ENCODE data around the gene SYNE1.

SYNE1 gene

GRCh38 chr6:152204591-152204990 lies 432.6 kb downstream of the SYNE1 start:
- no peak overlapping the region for H2BK12ac ChIP-seq (ENCODE audit: low read length)
- no peak for DNase-seq
- H2BK5ac ChIP-seq (ENCODE audit: low read depth, low read length, poor library complexity) = no peak overlapping the region
- no CpG with 5 or more reads among the region's 2 CpGs for WGBS (ENCODE audit: extremely low coverage, insufficient coverage, insufficient read length)
- H3K4me1 ChIP-seq (ENCODE audit: control insufficient read depth in 1 of 2, insufficient read depth in 2 of 2, low read length in 2 of 2) = no peaks in the 10 kb centered on the region
- no peak overlapping the region for H3K4me2 ChIP-seq (ENCODE audit: low read length)
- H3K14ac ChIP-seq (ENCODE audit: low read length) = no peak overlapping the region
- H3K9ac ChIP-seq (ENCODE audit: low read length) = no peak overlapping the region
- no peak overlapping the region for H3K4me3 ChIP-seq (ENCODE audit: low read depth, low read length)
- H3K79me2 ChIP-seq (ENCODE audit: control insufficient read depth, insufficient read depth, low read length, poor library complexity) = no peaks in the 10 kb centered on the region
- no peaks in the 10 kb centered on the region for H3K79me1 ChIP-seq (ENCODE audit: low read length)
- no peak overlapping the region for H2AFZ ChIP-seq (ENCODE audit: insufficient read depth, low read length, poor library complexity)
- H3K27me3 ChIP-seq (ENCODE audit: insufficient read depth, low read length) = no peaks in the 10 kb centered on the region
- H3K18ac ChIP-seq (ENCODE audit: low read length) = no peak overlapping the region
- H3K9me3 ChIP-seq (ENCODE audit: insufficient read depth, low read depth, low read length) = no peaks in the 10 kb centered on the region
- H3K4ac ChIP-seq (ENCODE audit: low read depth, low read length) = no peak overlapping the region
- H4K8ac ChIP-seq (ENCODE audit: low read depth, low read length) = no peak overlapping the region
- H3K23ac ChIP-seq (ENCODE audit: low read length) = no peak overlapping the region
- no peak overlapping the region for H2AK5ac ChIP-seq (ENCODE audit: low read length)
- no peak overlapping the region for H2BK120ac ChIP-seq (ENCODE audit: insufficient read depth, low read length, poor library complexity)
- H4K91ac ChIP-seq (ENCODE audit: low read depth, low read length) = no peak overlapping the region
- H3K27ac ChIP-seq (ENCODE audit: low read depth, low read length) = no peak overlapping the region
- no peak overlapping the region for H4K12ac ChIP-seq (ENCODE audit: low read depth, low read length)
- no peaks in the 10 kb centered on the region for H3K36me3 ChIP-seq (ENCODE audit: control insufficient read depth in 1 of 2, insufficient read depth in 2 of 2, low read length in 2 of 2)

- DNase-seq = no peak
- peaks cover 3% of the 10 kb centered on the region in 2 experiments for H3K36me3 ChIP-seq (ENCODE audit: control insufficient read depth in 1 of 2, insufficient read depth in 2 of 2, low read length in 2 of 2)
- H3K27me3 ChIP-seq (ENCODE audit: insufficient read depth, low read length) = no peaks in the 10 kb centered on the region
- no peaks in the 10 kb centered on the region for H3K79me1 ChIP-seq (ENCODE audit: low read length)
- H2AFZ ChIP-seq (ENCODE audit: insufficient read depth, low read length, poor library complexity) = no peak overlapping the region
- WGBS (ENCODE audit: extremely low coverage, insufficient coverage, insufficient read length) = no CpG with 5 or more reads among the region's 3 CpGs
- no peak overlapping the region for H3K4me2 ChIP-seq (ENCODE audit: low read length)
- H2BK12ac ChIP-seq (ENCODE audit: low read length) = no peak overlapping the region
- no peaks in the 10 kb centered on the region for H3K79me2 ChIP-seq (ENCODE audit: control insufficient read depth, insufficient read depth, low read length, poor library complexity)
- H3K9me3 ChIP-seq (ENCODE audit: insufficient read depth, low read depth, low read length) = no peaks in the 10 kb centered on the region
- no peak overlapping the region for H4K8ac ChIP-seq (ENCODE audit: low read depth, low read length)
- H2AK5ac ChIP-seq (ENCODE audit: low read length) = no peak overlapping the region
- H3K4me3 ChIP-seq (ENCODE audit: low read depth, low read length) = no peak overlapping the region
- H3K9ac ChIP-seq (ENCODE audit: low read length) = no peak overlapping the region
- H4K12ac ChIP-seq (ENCODE audit: low read depth, low read length) = no peak overlapping the region
- no peak overlapping the region for H3K14ac ChIP-seq (ENCODE audit: low read length)
- no peak overlapping the region for H3K4ac ChIP-seq (ENCODE audit: low read depth, low read length)
- no peak overlapping the region for H2BK120ac ChIP-seq (ENCODE audit: insufficient read depth, low read length, poor library complexity)
- no peak overlapping the region for H2BK5ac ChIP-seq (ENCODE audit: low read depth, low read length, poor library complexity)
- no peak overlapping the region for H3K23ac ChIP-seq (ENCODE audit: low read length)
- H3K27ac ChIP-seq (ENCODE audit: low read depth, low read length) = no peak overlapping the region
- no peak overlapping the region for H3K18ac ChIP-seq (ENCODE audit: low read length)
- H3K4me1 ChIP-seq (ENCODE audit: control insufficient read depth in 1 of 2, insufficient read depth in 2 of 2, low read length in 2 of 2) = no peaks in the 10 kb centered on the region
- no peak overlapping the region for H4K91ac ChIP-seq (ENCODE audit: low read depth, low read length)
These were observed 436.0 kb downstream of the SYNE1 start for GRCh38 chr6:152201120-152201519.

- H3K9me3 ChIP-seq (ENCODE audit: insufficient read depth, low read depth, low read length) = no peaks in the 10 kb centered on the region
- H3K4me3 ChIP-seq (ENCODE audit: low read depth, low read length) = no peak overlapping the region
- H4K12ac ChIP-seq (ENCODE audit: low read depth, low read length) = no peak overlapping the region
- H3K23ac ChIP-seq (ENCODE audit: low read length) = no peak overlapping the region
- H3K9ac ChIP-seq (ENCODE audit: low read length) = no peak overlapping the region
- no peak overlapping the region for H3K27ac ChIP-seq (ENCODE audit: low read depth, low read length)
- H2BK5ac ChIP-seq (ENCODE audit: low read depth, low read length, poor library complexity) = no peak overlapping the region
- no peaks in the 10 kb centered on the region for H3K79me1 ChIP-seq (ENCODE audit: low read length)
- no peaks in the 10 kb centered on the region for H3K79me2 ChIP-seq (ENCODE audit: control insufficient read depth, insufficient read depth, low read length, poor library complexity)
- WGBS (ENCODE audit: extremely low coverage, insufficient coverage, insufficient read length) = no CpG with 5 or more reads among the region's 5 CpGs
- no peaks in the 10 kb centered on the region for H3K4me1 ChIP-seq (ENCODE audit: control insufficient read depth in 1 of 2, insufficient read depth in 2 of 2, low read length in 2 of 2)
- no peak overlapping the region for H3K4ac ChIP-seq (ENCODE audit: low read depth, low read length)
- no peak overlapping the region for H2BK12ac ChIP-seq (ENCODE audit: low read length)
- H3K18ac ChIP-seq (ENCODE audit: low read length) = no peak overlapping the region
- H3K27me3 ChIP-seq (ENCODE audit: insufficient read depth, low read length) = no peaks in the 10 kb centered on the region
- H3K36me3 ChIP-seq (ENCODE audit: control insufficient read depth in 1 of 2, insufficient read depth in 2 of 2, low read length in 2 of 2) = peaks cover 3% of the 10 kb centered on the region in 2 experiments
- no peak for DNase-seq
- H2AFZ ChIP-seq (ENCODE audit: insufficient read depth, low read length, poor library complexity) = no peak overlapping the region
- H3K14ac ChIP-seq (ENCODE audit: low read length) = no peak overlapping the region
- H4K91ac ChIP-seq (ENCODE audit: low read depth, low read length) = no peak overlapping the region
- no peak overlapping the region for H2AK5ac ChIP-seq (ENCODE audit: low read length)
- no peak overlapping the region for H2BK120ac ChIP-seq (ENCODE audit: insufficient read depth, low read length, poor library complexity)
- H4K8ac ChIP-seq (ENCODE audit: low read depth, low read length) = no peak overlapping the region
- no peak overlapping the region for H3K4me2 ChIP-seq (ENCODE audit: low read length)
These were observed 441.3 kb downstream of the SYNE1 start for GRCh38 chr6:152195896-152196295.

- Histone ChIP-seq H4K91ac (ENCODE audit: low read depth, low read length) (no peak overlapping the region), H3K79me2 (ENCODE audit: control insufficient read depth, insufficient read depth, low read length, poor library complexity) (no peaks in the 10 kb centered on the region), H2AFZ (ENCODE audit: insufficient read depth, low read length, poor library complexity) (no peak overlapping the region), H2BK5ac (ENCODE audit: low read depth, low read length, poor library complexity) (no peak overlapping the region), H3K9ac (ENCODE audit: low read length) (no peak overlapping the region), H2AK5ac (ENCODE audit: low read length) (no peak overlapping the region), H3K9me3 (ENCODE audit: insufficient read depth, low read depth, low read length) (no peaks in the 10 kb centered on the region), H3K4me2 (ENCODE audit: low read length) (no peak overlapping the region), H2BK120ac (ENCODE audit: insufficient read depth, low read length, poor library complexity) (no peak overlapping the region), H4K8ac (ENCODE audit: low read depth, low read length) (no peak overlapping the region), H3K79me1 (ENCODE audit: low read length) (no peaks in the 10 kb centered on the region), H3K4ac (ENCODE audit: low read depth, low read length) (no peak overlapping the region), H4K12ac (ENCODE audit: low read depth, low read length) (no peak overlapping the region), H3K27ac (ENCODE audit: low read depth, low read length) (no peak overlapping the region), H3K4me1 (ENCODE audit: control insufficient read depth in 1 of 2, insufficient read depth in 2 of 2, low read length in 2 of 2) (no peaks in the 10 kb centered on the region), H2BK12ac (ENCODE audit: low read length) (no peak overlapping the region), H3K18ac (ENCODE audit: low read length) (no peak overlapping the region), H3K27me3 (ENCODE audit: insufficient read depth, low read length) (no peaks in the 10 kb centered on the region), H3K36me3 (ENCODE audit: control insufficient read depth in 1 of 2, insufficient read depth in 2 of 2, low read length in 2 of 2) (no peaks in the 10 kb centered on the region), H3K14ac (ENCODE audit: low read length) (no peak overlapping the region), H3K4me3 (ENCODE audit: low read depth, low read length) (no peak overlapping the region), H3K23ac (ENCODE audit: low read length) (no peak overlapping the region)
- no peak for DNase-seq
- no CpG with 5 or more reads among the region's 2 CpGs for WGBS (ENCODE audit: extremely low coverage, insufficient coverage, insufficient read length)
These were observed 447.4 kb downstream of the SYNE1 start for GRCh38 chr6:152189736-152190135.

Measured in trophoblast cell (in vitro differentiated cells and primary cell).